Measurements from ENCODE around the gene QKI.
A peak's percentile ranks its signal among the peaks of the same experiment; 100 is the strongest.
"Not testable (repeated sequence)": the region's sequence is repeated elsewhere in the genome, so short reads cannot be mapped to it uniquely, and the experiment has no call there.

QKI gene

DNA sequence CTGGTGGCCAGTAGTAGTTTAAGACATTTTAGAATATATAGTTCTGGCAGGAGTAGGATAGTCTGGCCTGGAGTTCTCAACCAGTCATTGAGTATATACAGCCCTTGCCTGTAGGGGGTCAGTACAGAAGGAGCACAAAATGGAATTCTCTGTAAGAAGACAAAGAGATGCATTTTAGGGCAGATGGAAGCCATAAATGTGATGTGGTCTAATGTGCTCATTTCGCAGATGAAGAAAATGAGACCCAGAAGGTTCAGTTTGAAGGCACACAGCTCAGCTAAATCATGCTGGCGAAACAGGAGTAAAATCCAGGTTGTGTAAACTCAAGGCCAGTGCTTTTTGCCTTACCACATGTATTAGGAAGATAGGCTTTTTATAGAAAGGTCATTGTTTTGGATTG is 29.6 kb downstream of the QKI start:
- no peak for DNase-seq

DNA sequence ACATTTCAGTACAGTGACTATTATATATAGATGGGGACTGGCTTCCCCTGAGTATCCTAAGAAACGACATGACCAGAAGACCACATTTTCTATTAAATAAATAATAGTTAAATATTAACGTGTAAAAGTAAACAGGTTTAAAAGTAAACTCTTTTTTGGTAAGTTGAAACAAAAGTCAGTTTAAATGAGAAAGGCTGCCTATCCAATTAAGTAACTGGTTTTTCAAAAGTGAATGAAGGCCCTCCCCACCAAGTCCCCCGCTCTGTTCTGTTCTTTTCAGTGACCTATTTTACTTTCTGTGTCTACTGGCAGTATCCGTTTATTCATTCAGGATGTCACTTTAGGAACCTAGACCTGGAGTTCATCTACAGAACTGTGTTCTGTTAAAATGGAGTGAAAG is 32.0 kb downstream of the QKI start:
- no peak for DNase-seq

- DNase-seq, result no peak
Measured at GRCh38 chr6:163449076-163449475, 34.6 kb downstream of the QKI start.

GRCh38 chr6:163454425-163454824 is 39.9 kb downstream of the QKI start:
- no peak for DNase-seq

DNA sequence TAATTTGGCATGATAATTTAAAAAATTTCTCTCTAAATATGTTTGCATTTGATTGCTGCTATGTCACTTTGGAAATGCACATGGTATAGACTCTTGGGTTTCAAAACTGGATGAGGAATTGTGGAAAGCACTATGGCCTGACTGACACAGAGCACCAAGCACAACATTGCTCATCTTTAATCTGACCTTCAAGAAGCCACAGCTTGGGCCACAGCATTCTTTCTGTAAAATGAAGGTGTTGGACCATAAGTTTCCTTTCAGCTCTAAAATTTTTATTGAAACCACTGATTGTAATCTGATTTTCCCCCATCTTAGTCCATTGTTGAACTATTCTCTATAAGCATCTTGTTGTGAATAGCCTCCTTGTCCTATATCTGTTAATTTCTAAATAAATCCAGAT is 41.0 kb downstream of the QKI start:
- no peak for DNase-seq

DNA sequence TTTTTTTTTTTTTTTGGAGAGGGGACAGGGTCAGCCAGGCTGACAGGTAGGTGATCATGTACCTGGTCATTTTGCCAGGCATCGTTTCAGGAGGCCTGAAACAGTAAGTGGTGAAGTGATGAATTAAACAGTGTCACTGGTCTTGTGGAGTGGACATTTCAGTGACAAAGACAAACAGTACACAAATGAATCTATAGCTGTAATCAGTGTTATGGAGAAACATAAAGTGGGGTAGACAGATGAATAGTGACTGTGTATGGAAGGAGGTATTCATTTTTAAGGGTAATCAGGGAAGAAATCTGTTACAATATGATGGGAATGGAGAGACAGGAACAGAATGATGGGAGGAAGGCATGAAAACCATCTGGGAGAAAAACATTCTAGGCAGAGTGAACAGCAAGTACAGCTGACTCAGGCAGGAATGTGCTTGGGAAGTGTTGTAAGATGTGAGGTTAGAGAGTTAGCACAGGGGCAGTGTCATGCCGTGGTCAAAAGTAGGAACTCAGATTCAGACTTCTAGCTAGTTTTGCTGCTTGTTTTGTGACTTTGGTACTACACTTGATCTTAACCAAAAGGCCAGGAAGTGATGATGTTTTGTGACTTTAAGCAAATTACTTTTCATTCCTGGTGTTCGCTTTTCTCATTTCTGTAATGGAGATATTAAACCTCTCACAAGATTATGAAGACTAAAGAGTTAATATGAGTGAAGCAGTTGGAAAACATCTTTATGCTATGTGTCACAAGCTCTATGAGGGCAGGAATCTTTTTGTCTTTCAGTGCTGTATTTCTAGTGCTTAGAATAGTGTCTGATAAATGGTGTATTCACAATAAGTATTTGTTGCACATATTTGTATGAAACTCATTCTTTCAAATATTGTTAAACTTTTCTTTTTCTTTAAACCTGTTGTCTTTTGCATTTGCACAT is 43.4 kb downstream of the QKI start:
- no peak for DNase-seq

DNA sequence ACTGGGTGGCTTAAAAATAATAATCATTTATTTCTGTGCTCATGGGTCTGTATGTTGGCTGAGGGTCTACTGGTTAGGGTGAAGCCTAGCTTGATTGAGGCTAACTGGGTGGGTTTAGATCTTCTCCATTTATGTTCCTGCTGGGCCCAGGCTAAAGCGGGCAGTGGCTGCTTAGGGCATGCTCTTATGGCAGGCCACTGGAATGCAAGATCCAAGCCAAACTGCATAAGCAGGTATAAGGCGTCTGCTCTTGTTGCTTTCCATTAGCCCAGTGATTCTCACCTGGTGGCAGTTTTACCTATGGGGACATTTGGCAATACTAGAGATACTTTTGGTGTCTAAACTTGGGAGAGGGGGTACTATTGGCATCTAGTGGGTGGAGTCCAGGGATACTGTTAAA is 44.5 kb downstream of the QKI start:
- DNase-seq, result no peak

- DNase-seq, result peak in 1 of 6 experiments; percentile 10
Measured at GRCh38 chr6:163459536-163459935, 45.0 kb downstream of the QKI start.

DNA sequence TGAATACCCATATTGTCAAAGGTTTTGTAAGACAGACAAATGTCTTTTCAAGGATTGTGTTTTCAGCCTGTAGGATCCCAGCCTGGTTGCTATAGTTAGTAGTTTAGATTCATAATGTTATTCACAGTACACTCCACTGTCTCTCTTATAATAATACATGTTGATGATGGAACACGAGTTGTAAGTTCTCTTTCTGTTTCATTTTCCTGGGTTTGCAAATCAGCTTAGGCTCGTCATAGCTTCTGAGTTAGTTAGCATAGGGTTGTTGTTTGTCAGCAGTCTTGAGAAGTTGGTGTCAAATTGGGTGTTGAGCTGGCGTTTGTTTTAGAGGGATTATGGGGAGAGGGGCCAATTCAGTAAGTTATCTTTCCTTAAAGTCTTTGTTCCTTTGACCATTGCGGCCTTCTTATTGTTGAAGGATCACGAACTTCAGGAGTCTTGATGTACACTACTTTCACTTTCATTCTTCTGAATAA is 45.8 kb downstream of the QKI start:
- DNase-seq, result peak in 3 of 6 experiments; percentile 55 to 61 (median 60)

DNA sequence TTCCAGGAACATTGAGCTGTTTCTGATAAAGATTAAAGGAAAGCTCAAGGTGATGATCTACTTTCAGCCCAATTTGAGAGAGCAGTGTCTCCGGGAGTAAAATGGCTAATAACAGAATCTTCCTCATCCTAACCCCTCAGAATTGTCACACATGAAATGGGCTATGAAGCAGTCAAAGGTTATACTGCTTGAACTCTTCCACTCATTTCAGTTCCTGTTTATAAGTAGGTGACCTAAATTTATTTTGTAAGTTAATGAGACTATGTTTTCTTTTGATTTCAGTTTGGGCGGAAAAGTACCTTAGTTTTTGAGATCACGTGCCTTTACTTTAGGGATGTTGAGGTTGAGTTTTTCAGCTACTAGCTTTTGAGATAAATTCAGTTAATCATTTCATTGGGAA is 47.2 kb downstream of the QKI start:
- no peak for DNase-seq

DNA sequence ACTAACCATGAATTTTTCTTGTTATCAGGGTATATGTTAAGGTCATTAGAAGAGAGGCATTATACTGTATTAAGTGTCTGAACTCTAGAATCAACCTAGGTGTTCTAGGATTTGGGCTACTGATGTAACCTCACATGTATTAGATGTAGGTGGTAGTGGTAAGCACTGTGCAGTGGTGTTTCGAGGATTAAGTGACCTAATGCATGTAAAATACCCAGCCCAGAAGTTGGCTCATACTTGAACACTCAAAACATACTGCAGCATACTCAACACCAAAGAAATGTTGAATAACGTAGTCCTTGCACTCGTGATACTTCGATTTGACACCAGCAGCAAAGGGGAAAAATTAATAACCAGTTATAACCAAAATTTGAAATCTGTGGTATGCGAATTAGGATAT is 48.7 kb downstream of the QKI start:
- no peak for DNase-seq

GRCh38 chr6:163463795-163464194 is 49.3 kb downstream of the QKI start:
- DNase-seq, result no peak

GRCh38 chr6:163466839-163467390 is 52.4 kb downstream of the QKI start:
- no peak for DNase-seq

GRCh38 chr6:163468738-163469137 is 54.2 kb downstream of the QKI start:
- DNase-seq, result no peak

DNA sequence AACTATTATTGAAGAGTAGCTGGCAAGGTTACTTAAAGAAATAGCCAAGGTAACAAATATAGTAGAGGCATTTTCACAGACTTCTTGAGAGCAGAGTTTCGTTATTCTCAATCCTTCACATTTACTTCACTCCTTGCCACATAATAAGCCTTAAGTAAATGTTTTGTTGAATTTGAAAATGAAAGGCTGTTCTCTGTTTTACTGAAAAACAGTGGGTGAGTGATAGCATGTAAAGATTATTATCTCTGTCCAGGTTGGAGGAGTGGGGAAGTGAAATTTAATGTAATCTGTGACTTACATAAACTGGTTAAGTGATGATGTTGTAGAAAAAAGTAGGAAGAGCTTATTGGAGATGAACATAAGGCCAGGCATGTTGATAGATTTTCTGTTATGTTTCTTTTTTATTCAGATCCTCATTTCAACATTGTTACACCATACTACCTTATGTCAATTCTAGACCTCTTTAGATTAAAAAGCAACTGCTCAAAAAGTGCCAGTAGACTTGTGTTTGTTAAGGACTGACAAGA is 55.0 kb downstream of the QKI start:
- no peak for DNase-seq

DNA sequence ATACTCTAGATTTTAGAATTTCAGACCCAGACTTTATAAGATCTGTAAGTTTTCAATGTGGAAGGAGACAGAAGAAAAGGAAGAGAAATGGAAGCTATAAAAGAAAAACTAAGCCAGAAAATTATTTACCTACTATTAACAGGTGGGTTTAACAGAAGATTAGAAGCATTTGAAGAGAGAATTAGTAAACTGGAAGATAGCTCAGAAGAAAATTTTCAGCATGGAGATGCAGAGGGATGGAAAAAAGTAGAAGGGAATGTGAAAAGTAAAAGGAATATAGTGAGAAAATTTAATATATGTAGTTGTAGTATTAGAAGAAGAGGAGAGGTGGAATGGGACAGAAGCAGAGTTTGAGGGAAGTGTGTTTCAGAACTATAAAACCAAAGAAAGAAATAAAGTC is 56.1 kb downstream of the QKI start:
- DNase-seq, result no peak

DNA sequence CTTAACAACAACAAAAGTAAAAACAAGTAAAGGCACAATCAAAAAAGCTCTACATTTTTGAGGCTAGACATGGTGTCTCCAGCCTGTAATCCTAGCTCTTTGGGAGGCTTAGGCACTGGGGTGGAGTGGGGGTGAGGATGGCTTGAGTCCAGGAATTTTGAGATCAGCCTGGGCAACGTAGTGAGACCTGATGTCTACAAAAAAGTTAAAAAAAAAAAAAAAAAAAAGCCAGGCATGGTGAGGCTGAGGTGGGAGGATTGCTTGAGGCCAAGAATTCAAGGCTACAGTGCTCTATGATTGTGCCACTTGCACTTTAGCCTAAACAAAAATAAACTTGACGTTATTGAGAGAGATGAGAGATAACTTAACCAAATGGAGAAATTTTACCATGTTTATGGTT is 60.1 kb downstream of the QKI start:
- DNase-seq, result no peak

DNA sequence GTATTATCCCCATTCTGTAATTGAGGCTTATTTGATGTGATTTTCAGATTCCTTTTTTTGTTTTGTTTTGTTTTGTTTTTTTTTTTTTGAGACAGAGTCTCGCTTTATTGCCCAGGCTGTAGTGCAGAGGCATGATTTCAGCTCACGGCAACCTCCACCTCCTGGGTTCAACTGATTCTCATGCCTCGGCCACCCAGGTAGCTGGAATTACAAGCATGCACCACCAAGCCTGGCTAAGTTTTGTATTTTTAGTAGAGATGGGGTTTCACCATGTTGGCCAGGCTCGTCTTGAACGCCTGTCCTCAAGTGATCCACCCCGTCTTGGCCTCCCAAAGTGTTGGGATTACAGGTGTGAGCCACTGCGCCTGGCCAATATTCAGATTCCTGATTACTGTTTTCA is 62.4 kb downstream of the QKI start:
- not testable (repeated sequence) for DNase-seq

GRCh38 chr6:163483107-163483506 is 68.6 kb downstream of the QKI start:
- DNase-seq, result no peak

GRCh38 chr6:163485388-163485851 is 70.9 kb downstream of the QKI start:
- DNase-seq, result no peak

- no peak for DNase-seq
Measured at GRCh38 chr6:163486821-163487220, 72.3 kb downstream of the QKI start.

- DNase-seq, result no peak
Measured at GRCh38 chr6:163487606-163488005, 73.1 kb downstream of the QKI start.

DNA sequence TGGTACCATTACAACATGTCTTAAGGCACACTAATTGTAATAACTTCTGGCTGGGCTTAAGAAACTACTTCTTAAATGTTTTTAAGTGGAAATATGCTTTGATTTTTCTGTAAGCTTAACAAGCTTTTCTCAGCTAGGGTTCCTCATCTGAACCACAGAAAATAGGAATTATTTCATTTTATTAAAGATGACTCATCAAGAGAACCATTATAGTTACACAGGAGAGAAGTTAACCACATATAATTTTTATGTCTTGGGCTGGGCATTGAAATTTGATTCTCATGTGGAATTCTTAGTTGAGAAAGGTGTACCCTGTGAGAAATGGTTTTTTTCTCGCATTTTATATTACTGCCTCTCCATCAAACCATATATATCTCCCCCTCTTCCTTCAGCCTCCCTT is 75.1 kb downstream of the QKI start:
- no peak for DNase-seq
